Gastrocnemius medialis (tissue), 4 donors: ENCODE results near the gene PYGB. TPM values are rescaled to one million over a fixed set of nuclear protein-coding genes. Genes with fewer than 3 reads are reported as not detected.

Experiments
- ATAC-seq, 2 donors: fragments of 150-250 bp; one replicate each; pipeline ENCODE4 v1.9.1; 2016
- DNase-seq, 2 donors: peaks; one replicate each; pipeline ENCODE4 v3.0.0-alpha.2; 2019
- H3K27ac ChIP-seq, 4 donors: fragments of 200-600 bp; sonication (generic); 1 replicate in 1 of 4; 2 replicates in 3 of 4; pipeline ENCODE4 v1.5.1; 2016 to 2018; ENCODE audit warnings: mild to moderate bottlenecking in 2 of 4, moderate library complexity in 1 of 4
- H3K27me3 ChIP-seq, 3 donors: fragments of 200-600 bp; sonication (generic) in 2 of 3; 1 replicate in 1 of 3; 2 replicates in 2 of 3; pipeline versions ENCODE4 v1.5.1 to v1.6.0; 2016 to 2019; ENCODE audit warnings: mild to moderate bottlenecking in 1 of 3, moderate library complexity in 1 of 3
- H3K36me3 ChIP-seq, 2 donors: fragments of 200-600 bp; sonication (generic) in 1 of 2; one replicate each; pipeline ENCODE4 v1.5.1; 2017 to 2018
- H3K4me1 ChIP-seq, 2 donors: fragments of 200-600 bp; sonication (generic) in 1 of 2; one replicate each; pipeline ENCODE4 v1.5.1; 2016 to 2017; ENCODE audit warnings: mild to moderate bottlenecking in 2 of 2
- H3K4me3 ChIP-seq, 4 donors: fragments of 200-600 bp; sonication (generic) in 3 of 4; 1 replicate in 1 of 4; 2 replicates in 3 of 4; pipeline ENCODE4 v1.5.1; 2016 to 2019; ENCODE audit warnings: mild to moderate bottlenecking in 2 of 4
- H3K9me3 ChIP-seq, 3 donors: fragments of 200-600 bp; sonication (generic) in 2 of 3; 1 replicate in 1 of 3; 2 replicates in 2 of 3; pipeline ENCODE4 v1.5.1; 2016 to 2019
- POLR2A ChIP-seq, 2 donors: fragments of 450-650 bp; IDR thresholded peaks; one replicate each; pipeline ENCODE4 v1.6.1; 2017; ENCODE audit warnings: antibody characterized with exemption in 2 of 2, mild to moderate bottlenecking in 2 of 2, moderate library complexity in 2 of 2
- in situ Hi-C, 4 donors: fragments of 200-750 bp; cut with MboI; loops; one replicate each; pipeline versions ENCODE4 v1.15.0 to v1.8.0; 2017; ENCODE audit warnings: low sequenced_read_pairs in 4 of 4
- intact Hi-C: fragments of 100-400 bp; cut with DNase I; formaldehyde crosslinking; loops from one replicate; pipeline ENCODE4 v1.15.1; 2023; ENCODE audit warnings: low total_unique reads
- total RNA-seq, 4 donors: library from RNA; depleted of rRNA; stranded (reverse); fragments of >200 nt; gene quantifications; one replicate each; pipeline versions ENCODE4 v1.1.0 to v1.2.3, GENCODE V29; 2016
- TF ChIP-seq, protein P1 (sequence below), 5 experiments: fragments of 450-650 bp in 3 of 5; fragments of 200-600 bp in 2 of 5; sonication (generic) in 2 of 5; IDR thresholded peaks in 4 of 5; conservative IDR thresholded peaks in 1 of 5; 1 replicate in 4 of 5; 2 replicates in 1 of 5; pipeline ENCODE4 v1.5.1; 2016 to 2019; ENCODE audit warnings: antibody characterized with exemption in 5 of 5, mild to moderate bottlenecking in 3 of 5, moderate library complexity in 3 of 5

The PYGB gene
- total RNA-seq, 4 donors from 2014 or later, result 13.6 to 50.7 (median 27.0) TPM

DNA sequence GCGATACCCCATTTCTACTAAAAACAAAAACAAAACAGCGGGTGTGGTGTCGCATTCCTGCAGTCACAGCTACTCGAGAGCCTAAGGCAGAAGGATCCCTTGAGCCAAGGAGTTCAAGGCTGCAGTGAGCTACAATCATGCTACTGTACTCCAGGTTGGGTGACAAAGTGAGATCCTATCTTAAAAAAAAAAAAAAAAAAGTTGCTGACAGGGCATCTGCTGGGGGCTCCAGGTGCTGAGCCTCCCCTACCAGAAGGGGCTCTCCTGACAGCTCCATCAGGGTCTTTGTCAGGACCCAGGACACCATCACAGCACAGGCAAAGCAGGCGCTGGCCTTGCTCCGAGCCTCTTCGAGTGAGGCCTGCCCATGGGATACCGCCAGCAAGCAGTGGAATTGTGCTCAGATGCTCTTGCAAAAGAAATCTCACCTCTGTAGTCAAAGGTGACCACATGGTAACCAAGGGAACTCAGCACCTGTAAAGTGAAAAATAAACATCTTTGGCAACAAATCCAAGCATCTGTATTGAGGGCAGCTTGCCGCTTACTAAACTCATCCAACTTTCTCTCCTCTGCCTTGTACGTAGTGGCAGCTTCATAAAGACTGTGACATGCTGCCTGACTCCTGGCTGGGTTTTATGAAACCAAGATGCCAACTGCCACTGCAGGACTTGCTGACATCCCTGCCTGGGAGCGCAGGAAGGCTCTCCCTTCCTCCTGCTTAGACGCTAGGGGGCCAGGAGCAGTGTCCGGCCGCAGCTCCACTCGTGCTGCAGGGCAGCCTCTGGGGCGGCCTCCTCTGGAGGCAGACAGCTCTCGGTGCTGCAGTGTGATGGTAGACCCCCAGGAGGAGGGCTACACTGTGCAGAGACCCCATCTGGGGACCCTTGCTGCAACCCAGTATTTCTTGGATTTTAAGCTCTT, 66.9 kb downstream of the PYGB start:
- Histone ChIP-seq H3K36me3 (no peaks in the 10 kb centered on the region), H3K27me3 (no peaks in the 10 kb centered on the region), H3K4me1 (peaks cover 18% of the 10 kb centered on the region in 2 donors), H3K27ac (no peak overlapping the region), H3K4me3 (no peak overlapping the region), H3K9me3 (no peaks in the 10 kb centered on the region)
- no peak for TF ChIP-seq POLR2A (IDR thresholded peaks at IDR 0.05)
- TF ChIP-seq, protein P1, sequence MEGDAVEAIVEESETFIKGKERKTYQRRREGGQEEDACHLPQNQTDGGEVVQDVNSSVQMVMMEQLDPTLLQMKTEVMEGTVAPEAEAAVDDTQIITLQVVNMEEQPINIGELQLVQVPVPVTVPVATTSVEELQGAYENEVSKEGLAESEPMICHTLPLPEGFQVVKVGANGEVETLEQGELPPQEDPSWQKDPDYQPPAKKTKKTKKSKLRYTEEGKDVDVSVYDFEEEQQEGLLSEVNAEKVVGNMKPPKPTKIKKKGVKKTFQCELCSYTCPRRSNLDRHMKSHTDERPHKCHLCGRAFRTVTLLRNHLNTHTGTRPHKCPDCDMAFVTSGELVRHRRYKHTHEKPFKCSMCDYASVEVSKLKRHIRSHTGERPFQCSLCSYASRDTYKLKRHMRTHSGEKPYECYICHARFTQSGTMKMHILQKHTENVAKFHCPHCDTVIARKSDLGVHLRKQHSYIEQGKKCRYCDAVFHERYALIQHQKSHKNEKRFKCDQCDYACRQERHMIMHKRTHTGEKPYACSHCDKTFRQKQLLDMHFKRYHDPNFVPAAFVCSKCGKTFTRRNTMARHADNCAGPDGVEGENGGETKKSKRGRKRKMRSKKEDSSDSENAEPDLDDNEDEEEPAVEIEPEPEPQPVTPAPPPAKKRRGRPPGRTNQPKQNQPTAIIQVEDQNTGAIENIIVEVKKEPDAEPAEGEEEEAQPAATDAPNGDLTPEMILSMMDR (IDR thresholded peaks at IDR 0.05 in 4 of 5, conservative IDR thresholded peaks at IDR 0.05 in 1 of 5), result no peak
- DNase-seq (no peak), ATAC-seq (no peak)
- intact Hi-C loops (no loop called here), in situ Hi-C loops (no loop called here)

DNA sequence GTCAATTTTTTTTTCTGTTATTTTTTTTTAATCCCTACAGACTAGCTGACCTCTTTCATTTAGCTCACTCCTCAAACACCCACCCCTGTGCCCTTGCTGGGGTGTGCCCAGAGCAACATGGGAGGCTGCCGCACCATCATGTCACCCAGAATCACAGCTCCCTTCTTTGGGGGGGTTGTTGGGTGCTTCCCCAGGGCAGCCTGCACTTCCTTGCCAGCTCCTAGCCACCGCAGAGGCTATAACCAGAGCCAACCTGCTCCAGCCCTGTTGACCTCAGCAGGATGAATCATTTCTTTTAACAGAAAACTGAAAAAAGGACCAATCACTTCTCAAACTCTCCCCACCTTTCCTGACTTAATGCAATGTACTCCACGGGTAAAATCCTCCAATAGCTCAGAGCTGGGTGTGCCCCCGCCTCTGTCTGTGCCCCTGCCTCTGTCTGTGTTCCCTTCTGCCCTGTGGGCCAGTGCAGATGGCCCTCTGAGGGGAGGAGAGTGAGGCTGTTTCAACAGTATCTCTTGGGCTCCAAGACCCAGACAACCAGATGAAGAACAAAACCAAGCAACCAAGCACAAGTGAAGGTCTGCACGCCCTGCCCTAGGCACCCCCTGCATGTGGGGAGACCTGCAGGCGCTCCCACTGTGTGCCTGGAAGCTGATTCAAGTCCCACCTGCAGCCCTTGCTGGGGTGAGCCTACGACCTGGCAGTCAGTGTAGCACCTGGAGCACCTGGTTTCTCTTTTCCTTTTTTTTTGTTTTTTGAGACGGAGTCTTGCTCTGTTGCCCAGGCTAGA, 67.7 kb downstream of the PYGB start:
- TF ChIP-seq, protein P1 (IDR thresholded peaks at IDR 0.05 in 4 of 5, conservative IDR thresholded peaks at IDR 0.05 in 1 of 5), result no peak
- TF ChIP-seq POLR2A (IDR thresholded peaks at IDR 0.05), result no peak
- intact Hi-C loops (no loop called here), in situ Hi-C loops (no loop called here)
- H3K27ac ChIP-seq, result no peak overlapping the region
- H3K36me3 ChIP-seq, result no peaks in the 10 kb centered on the region
- H3K27me3 ChIP-seq, result no peaks in the 10 kb centered on the region
- DNase-seq (no peak), ATAC-seq (no peak)
- H3K9me3 ChIP-seq, result no peaks in the 10 kb centered on the region
- no peak overlapping the region for H3K4me3 ChIP-seq
- H3K4me1 ChIP-seq, result peaks cover 10 to 11% of the 10 kb centered on the region in 2 donors

DNA sequence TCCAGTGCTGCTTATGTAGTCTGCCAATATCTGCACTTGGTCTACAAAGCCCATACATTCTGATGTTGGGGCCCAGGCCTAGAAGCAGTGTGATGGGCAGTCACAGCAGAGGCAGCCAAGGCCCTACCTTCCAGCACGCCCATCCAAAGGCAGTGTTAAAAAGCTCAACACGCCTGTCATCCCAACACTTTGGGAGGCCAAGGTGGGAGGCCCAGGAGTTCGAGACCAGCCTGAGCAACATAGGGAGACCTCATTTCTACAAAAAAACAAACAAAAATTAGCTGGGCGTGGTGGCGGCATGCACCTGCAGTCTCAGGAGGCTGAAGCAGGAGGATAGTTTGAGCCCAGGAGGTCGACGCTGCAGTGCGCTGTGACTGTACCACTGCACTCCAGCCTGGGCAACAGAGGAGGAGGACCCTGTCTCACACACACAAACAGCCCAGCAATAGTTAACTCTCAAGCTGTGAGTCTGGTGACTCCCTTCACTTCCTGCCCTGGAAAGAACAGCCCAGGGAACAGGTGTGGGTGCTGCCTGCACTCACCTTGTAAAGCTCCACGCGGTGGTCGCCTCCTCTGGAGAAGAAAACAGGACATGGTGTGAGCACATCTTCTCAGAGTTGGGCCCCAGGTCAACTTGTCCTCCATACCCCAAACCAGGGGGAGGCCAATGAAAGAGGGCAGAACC, 68.8 kb downstream of the PYGB start:
- Histone ChIP-seq H3K27ac (no peak overlapping the region), H3K27me3 (no peaks in the 10 kb centered on the region), H3K36me3 (no peaks in the 10 kb centered on the region), H3K4me1 (peaks cover 0 to under 1% of the 10 kb centered on the region in 2 donors), H3K9me3 (no peaks in the 10 kb centered on the region), H3K4me3 (no peak overlapping the region)
- ATAC-seq (no peak), DNase-seq (no peak)
- in situ Hi-C loops, result no loop called here
- TF ChIP-seq, protein P1 (IDR thresholded peaks at IDR 0.05 in 4 of 5, conservative IDR thresholded peaks at IDR 0.05 in 1 of 5), result no peak
- TF ChIP-seq POLR2A (IDR thresholded peaks at IDR 0.05), result no peak
- intact Hi-C loops, result no loop called here

DNA sequence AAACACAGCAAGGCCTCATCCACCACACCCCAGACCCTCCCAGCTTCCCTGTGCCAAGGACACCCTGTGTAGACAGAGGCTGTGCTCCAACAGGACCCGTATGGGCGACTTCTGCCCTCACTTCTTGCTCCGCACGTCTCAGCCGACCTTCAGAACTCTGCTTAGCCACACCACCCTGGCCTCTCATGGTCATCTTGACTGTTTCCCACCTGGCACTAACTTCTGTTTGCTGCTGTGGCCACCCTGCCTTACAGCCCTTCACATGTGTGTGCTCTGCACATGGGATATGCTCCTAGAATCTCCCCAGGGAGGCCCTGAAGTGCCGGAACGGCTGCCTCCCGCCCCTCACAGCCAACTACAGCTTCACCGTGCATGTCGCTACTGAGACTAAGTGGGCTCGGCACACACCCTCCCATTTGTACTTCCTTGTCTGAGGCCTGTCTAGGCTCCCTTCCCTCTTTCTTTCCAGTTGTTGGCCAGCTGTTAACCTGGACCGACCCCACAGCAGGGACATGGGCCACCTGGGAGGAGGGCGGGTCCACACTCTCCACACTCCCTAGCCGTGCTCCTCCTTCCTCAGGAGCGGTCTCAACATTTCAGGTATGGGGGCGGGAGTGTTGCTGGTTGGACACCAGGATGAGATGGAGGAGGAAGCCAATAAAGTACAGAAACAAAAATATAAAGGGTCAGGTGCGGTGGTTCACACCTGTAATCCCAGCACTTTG, 69.6 kb downstream of the PYGB start:
- Histone ChIP-seq H3K36me3 (no peaks in the 10 kb centered on the region), H3K27me3 (no peaks in the 10 kb centered on the region), H3K4me1 (no peaks in the 10 kb centered on the region), H3K9me3 (no peaks in the 10 kb centered on the region), H3K27ac (no peak overlapping the region), H3K4me3 (no peak overlapping the region)
- intact Hi-C loops, result no loop called here
- no peak for TF ChIP-seq POLR2A (IDR thresholded peaks at IDR 0.05)
- TF ChIP-seq, protein P1 (IDR thresholded peaks at IDR 0.05 in 4 of 5, conservative IDR thresholded peaks at IDR 0.05 in 1 of 5), result no peak
- ATAC-seq (no peak), DNase-seq (no peak)
- in situ Hi-C loops, result no loop called here
